Measurements from ENCODE around the gene CISD3. TPM values are rescaled to one million over a fixed set of nuclear protein-coding genes. Genes with fewer than 3 reads are reported as not detected.

CISD3 gene
- polyA plus RNA-seq, 10 donors = 12.0 to 18.9 (median 13.4) TPM

DNA sequence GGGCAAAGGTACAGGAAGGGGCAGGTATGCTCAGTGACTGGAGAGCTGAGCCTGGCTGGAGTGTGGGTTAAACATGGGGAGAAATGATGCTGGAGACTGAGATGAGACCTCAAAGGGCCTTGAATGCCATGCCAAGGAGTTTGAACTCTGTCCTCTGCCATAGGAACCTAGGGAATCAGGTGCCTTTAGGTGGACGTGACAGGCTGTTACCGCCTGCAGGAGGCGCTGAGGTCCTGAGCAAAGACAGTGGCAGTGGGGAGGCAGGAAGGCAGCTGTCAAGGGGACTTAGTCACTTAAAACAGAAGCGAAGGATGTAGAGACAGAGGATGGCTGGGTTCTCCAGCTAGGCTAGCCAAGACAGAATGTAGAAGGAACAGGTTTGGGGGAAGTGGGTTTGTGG is 31.5 kb downstream of the CISD3 start:
- no peak for DNase-seq

DNA sequence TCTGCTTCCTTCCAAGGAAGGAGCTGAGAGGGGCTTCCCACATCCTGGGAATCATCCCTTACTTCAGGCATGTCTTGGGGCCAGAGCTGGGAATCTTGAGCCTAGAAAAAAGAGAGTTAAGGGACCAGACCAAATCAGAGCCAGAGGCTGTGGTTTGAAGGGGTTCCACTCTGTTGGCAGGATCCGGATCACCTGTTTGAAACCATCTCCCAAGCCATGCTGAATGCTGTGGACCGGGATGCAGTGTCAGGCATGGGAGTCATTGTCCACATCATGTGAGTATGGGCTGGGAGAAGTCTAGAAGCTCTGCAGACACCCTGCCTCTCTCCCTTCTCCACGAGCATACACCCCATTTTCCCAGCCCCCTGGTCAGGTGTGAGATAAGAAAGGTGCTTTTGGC is 32.1 kb downstream of the CISD3 start:
- DNase-seq = no peak

- DNase-seq = no peak
Observed at GRCh38 chr17:38766341-38766740, 36.2 kb downstream of the CISD3 start.

DNA sequence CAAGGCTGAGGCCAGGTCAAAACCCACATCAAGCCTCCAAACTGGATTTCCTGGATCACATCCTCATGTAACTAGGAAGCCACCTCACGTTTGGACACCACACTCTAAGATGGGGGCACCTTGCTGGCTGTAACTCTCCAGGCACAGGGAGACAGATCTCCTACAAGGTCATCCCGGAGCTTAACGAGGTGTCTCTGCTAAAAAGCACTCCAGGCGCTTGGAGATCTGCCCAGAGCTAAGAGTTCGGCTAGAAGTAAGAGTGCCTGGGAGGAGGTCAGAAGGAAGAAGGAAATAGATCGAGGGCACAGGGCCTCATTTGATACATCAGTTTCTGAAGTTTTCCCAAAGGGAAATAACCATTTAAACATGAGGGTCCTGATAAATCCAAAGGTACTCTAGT is 38.3 kb downstream of the CISD3 start:
- DNase-seq = no peak

- DNase-seq = no peak
Observed at GRCh38 chr17:38773258-38773657, 43.1 kb downstream of the CISD3 start.

DNA sequence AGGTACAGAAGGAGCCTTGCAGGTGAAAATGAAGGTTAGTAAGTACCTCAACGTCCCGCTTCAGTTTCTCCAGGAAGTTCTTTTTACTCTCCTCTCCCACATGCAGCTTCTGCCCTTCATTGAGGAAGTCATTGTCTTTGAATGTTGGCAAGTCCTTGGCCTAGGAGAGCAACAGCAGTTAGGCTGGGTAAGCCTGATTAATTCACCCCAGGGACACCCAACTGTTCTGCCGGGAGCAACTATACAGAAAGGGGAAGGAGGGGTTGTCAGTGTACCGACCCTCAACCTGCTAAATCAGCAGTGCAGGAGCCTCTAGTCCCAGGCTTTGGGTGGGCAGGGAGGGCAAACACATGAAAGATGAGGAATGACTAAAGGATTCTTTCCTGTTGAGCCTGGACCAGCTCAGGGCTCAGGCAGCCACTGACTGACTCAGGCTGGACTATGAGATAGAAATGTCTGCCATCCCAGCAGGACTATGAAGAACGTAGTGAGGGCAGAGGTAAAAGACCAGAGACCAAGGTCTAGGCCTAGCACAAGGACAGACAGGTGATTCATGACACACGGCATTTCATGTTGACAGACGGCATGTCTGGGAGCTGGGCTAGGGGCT is 47.6 kb downstream of the CISD3 start:
- no peak for DNase-seq

- no peak for DNase-seq
Observed at GRCh38 chr17:38779965-38780752, 50.0 kb downstream of the CISD3 start.

DNA sequence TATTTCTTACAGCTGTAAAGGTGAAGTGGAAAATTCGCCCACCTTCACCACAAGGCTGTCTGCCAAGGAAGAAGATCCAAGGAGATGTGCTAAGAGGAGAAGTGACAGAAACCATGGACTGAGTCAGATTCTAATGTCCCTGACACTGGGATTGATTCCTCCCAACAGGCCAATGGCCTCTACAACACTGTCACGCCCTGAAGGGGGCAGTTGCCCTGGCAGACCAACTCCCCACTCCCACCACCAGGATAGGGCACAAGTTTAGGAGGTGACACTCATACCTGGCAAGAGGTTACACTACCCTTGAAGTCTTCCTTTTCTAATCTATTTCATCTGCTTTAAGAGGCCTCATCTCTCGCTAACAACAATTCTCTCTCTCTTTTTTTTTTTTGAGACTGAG is 53.1 kb downstream of the CISD3 start:
- DNase-seq = no peak

Other genes with a start within 250 kb of the CISD3 start
- 1 to 10 TPM in 7 of 10 donors, under 1 TPM in 3; 0.82 to 2.2 (median 1.2) TPM for gene SRCIN1, start 124.4 kb upstream of the CISD3 start, polyA plus RNA-seq (ENCODE audit: insufficient read length in 10 of 10)
- gene EPOP, start 55.4 kb upstream of the CISD3 start, polyA plus RNA-seq (ENCODE audit: insufficient read length in 10 of 10) = under 1 TPM; 0.31 to 0.65 (median 0.51) TPM
- gene MLLT6, start 25.1 kb upstream of the CISD3 start, polyA plus RNA-seq (ENCODE audit: insufficient read length in 10 of 10) = 10 to 100 TPM; 48.5 to 86.8 (median 59.7) TPM
- gene PCGF2, start 18.0 kb downstream of the CISD3 start, polyA plus RNA-seq (ENCODE audit: insufficient read length in 10 of 10) = 10 to 100 TPM; 28.1 to 44.9 (median 34.3) TPM
- 10 to 100 TPM; 61.0 to 83.2 (median 76.3) TPM for gene PSMB3, start 22.4 kb downstream of the CISD3 start, polyA plus RNA-seq (ENCODE audit: insufficient read length in 10 of 10)
- gene PIP4K2B, start 69.2 kb downstream of the CISD3 start, polyA plus RNA-seq (ENCODE audit: insufficient read length in 10 of 10) = 10 to 100 TPM; 58.4 to 71.2 (median 65.3) TPM
- 10 to 100 TPM; 11.4 to 17.0 (median 13.3) TPM for gene CWC25, start 95.0 kb downstream of the CISD3 start, polyA plus RNA-seq (ENCODE audit: insufficient read length in 10 of 10)
- 1,000 to 10,000 TPM; 2,560 to 3,456 (median 2,921) TPM for gene RPL23, start 123.4 kb downstream of the CISD3 start, polyA plus RNA-seq (ENCODE audit: insufficient read length in 10 of 10)
- 100 to 1,000 TPM in 2 of 10 donors, 10 to 100 TPM in 8; 72.6 to 119 (median 85.9) TPM for gene LASP1, start 139.7 kb downstream of the CISD3 start, polyA plus RNA-seq (ENCODE audit: insufficient read length in 10 of 10)
- under 1 TPM in 1 of 10 donors, not detected in 9; 0.12 TPM for gene FBXO47, start 237.1 kb downstream of the CISD3 start, polyA plus RNA-seq (ENCODE audit: insufficient read length in 10 of 10)

All from muscle of back (tissue), 11 donors.